Measurements from ENCODE around the gene HMCN2. TPM values are rescaled to one million over a fixed set of nuclear protein-coding genes. Genes with fewer than 3 reads are reported as not detected.

Gene HMCN2
- polyA plus RNA-seq, 1 experiment, result under 0.01 TPM

DNA sequence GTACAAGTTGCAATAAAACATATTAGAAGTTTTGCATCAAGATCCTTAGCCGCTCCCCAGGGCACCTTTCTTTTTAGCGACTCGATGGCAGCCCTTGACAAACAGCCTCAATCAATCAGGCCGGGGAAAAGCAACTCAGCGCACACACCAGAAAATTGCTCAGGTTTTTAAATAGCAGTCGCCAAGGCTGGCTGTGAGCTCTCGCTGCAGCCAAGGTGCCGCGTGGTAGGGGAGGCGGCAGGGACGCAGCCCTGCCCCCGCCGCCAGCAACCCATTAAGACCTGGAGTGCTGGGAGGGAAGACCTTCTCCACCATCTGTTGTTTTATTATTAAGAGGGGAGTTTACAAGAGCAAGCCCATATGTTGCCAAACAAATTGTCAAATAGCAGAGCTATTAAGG lies 201.8 kb downstream of the HMCN2 start:
- H3K4me3 ChIP-seq (ENCODE audit: low read depth, low read length), result no peak overlapping the region
- ChIA-PET CTCF (interaction anchor here (1.0 kb wide), 1 partner anchor 216 kb away, joined by 8 read pairs; no protein-coding TSS in a partner anchor), POLR2A (interaction anchor here (1.0 to 1.1 kb wide), 2 partner anchors 20 to 111 kb away, joined by 3 read pairs; no protein-coding TSS in a partner anchor)
- no peak for DNase-seq (ENCODE audit: low read depth, low spot score)
- no peak overlapping the region for H3K27ac ChIP-seq (ENCODE audit: low read depth, low read length)
- peaks cover 30% of the 10 kb centered on the region for H3K27me3 ChIP-seq (ENCODE audit: control insufficient read depth, insufficient read depth, low read length)
- TF ChIP-seq, protein P1, sequence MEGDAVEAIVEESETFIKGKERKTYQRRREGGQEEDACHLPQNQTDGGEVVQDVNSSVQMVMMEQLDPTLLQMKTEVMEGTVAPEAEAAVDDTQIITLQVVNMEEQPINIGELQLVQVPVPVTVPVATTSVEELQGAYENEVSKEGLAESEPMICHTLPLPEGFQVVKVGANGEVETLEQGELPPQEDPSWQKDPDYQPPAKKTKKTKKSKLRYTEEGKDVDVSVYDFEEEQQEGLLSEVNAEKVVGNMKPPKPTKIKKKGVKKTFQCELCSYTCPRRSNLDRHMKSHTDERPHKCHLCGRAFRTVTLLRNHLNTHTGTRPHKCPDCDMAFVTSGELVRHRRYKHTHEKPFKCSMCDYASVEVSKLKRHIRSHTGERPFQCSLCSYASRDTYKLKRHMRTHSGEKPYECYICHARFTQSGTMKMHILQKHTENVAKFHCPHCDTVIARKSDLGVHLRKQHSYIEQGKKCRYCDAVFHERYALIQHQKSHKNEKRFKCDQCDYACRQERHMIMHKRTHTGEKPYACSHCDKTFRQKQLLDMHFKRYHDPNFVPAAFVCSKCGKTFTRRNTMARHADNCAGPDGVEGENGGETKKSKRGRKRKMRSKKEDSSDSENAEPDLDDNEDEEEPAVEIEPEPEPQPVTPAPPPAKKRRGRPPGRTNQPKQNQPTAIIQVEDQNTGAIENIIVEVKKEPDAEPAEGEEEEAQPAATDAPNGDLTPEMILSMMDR (IDR thresholded peaks at IDR 0.05; ENCODE audit: low read depth, low read length), result no peak
- H3K9me3 ChIP-seq (ENCODE audit: control insufficient read depth, insufficient read depth, low read length), result no peaks in the 10 kb centered on the region; the same call in 1 of the 2 replicates

DNA sequence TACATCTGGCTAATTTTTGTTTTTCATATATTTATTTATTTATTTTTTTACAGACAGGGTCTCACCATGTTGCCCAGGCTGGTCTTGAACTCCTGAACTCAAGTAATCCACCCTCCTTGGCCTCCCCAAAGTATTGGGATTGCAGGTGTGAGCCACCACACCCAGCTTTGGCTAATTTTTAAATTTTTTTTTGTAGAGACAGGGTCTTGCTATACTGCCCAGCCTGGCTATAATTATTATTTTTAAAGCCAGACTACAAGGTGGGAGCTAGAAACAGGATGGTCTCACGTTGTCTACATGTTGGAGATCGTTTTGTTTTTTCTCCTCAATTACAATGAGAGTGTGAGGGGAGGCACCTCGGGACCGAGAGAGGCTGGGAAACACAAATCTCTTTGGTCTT lies 203.0 kb downstream of the HMCN2 start:
- no peak overlapping the region for H3K4me3 ChIP-seq (ENCODE audit: low read depth, low read length)
- TF ChIP-seq, protein P1 (IDR thresholded peaks at IDR 0.05; ENCODE audit: low read depth, low read length), result no peak
- H3K27me3 ChIP-seq (ENCODE audit: control insufficient read depth, insufficient read depth, low read length), result peaks cover 36% of the 10 kb centered on the region
- ChIA-PET CTCF (no interaction called here), POLR2A (no interaction called here)
- no peak for DNase-seq (ENCODE audit: low read depth, low spot score)
- no peaks in the 10 kb centered on the region; the same call in 1 of the 2 replicates for H3K9me3 ChIP-seq (ENCODE audit: control insufficient read depth, insufficient read depth, low read length)
- no peak overlapping the region for H3K27ac ChIP-seq (ENCODE audit: low read depth, low read length)

DNA sequence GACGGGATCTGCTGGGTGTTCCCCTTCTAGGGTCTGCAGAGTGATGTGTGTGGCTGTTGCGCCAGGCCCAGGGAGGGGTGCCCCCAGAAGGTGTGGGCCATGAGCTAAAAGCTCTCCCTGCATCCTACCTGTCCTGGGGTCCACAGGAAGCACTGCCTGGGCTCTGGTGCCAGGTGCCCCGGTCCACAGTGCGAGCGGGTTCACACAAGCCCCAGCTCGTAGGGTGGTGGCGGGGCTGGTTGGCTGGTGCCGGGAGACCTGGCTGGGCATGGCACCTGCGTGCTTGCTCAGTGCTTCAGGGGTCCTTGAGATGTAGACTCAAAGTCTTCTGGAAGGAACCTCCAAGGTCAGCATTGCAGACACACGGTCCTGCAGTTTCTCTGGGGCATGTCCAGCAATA lies 204.7 kb downstream of the HMCN2 start:
- Histone ChIP-seq H3K4me3 (ENCODE audit: low read depth, low read length) (no peak overlapping the region), H3K27ac (ENCODE audit: low read depth, low read length) (no peak overlapping the region), H3K9me3 (ENCODE audit: control insufficient read depth, insufficient read depth, low read length) (no peaks in the 10 kb centered on the region; the same call in 1 of the 2 replicates), H3K27me3 (ENCODE audit: control insufficient read depth, insufficient read depth, low read length) (peaks cover 48% of the 10 kb centered on the region)
- DNase-seq (ENCODE audit: low read depth, low spot score), result no peak
- POLR2A ChIA-PET, result no interaction called here
- TF ChIP-seq, protein P1 (IDR thresholded peaks at IDR 0.05; ENCODE audit: low read depth, low read length), result no peak
- CTCF ChIA-PET, result interaction anchor here (1.2 kb wide), 1 partner anchor 10 kb away, joined by 3 read pairs; no protein-coding TSS in a partner anchor

DNA sequence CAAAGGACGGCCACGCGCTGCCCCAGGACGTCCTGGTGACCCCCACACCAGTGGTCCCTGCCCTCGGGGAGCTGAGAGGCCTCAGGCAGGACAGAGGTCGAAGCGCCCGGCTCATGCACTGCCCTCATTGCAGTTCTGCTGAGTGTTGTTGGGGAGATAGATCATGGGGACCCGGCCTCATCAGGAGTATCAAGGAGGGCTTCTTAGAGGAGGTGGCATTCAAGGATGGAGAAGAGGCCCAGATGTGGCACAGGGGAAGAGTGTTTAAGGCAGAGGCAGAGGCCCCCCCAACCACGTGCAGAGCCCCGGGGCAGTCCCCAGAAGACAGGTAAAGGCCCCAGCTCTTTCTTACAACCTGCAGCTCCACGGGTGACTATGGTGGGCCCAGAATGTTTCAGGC lies 205.4 kb downstream of the HMCN2 start:
- no peaks in the 10 kb centered on the region; the same call in 1 of the 2 replicates for H3K9me3 ChIP-seq (ENCODE audit: control insufficient read depth, insufficient read depth, low read length)
- no peak overlapping the region for H3K27ac ChIP-seq (ENCODE audit: low read depth, low read length)
- ChIA-PET CTCF (interaction anchor here (1.4 kb wide), 1 partner anchor 10 kb away, joined by 6 read pairs; no protein-coding TSS in a partner anchor), POLR2A (no interaction called here)
- TF ChIP-seq, protein P1 (IDR thresholded peaks at IDR 0.05; ENCODE audit: low read depth, low read length), result no peak
- H3K4me3 ChIP-seq (ENCODE audit: low read depth, low read length), result no peak overlapping the region
- DNase-seq (ENCODE audit: low read depth, low spot score), result no peak
- peaks cover 47% of the 10 kb centered on the region for H3K27me3 ChIP-seq (ENCODE audit: control insufficient read depth, insufficient read depth, low read length)

DNA sequence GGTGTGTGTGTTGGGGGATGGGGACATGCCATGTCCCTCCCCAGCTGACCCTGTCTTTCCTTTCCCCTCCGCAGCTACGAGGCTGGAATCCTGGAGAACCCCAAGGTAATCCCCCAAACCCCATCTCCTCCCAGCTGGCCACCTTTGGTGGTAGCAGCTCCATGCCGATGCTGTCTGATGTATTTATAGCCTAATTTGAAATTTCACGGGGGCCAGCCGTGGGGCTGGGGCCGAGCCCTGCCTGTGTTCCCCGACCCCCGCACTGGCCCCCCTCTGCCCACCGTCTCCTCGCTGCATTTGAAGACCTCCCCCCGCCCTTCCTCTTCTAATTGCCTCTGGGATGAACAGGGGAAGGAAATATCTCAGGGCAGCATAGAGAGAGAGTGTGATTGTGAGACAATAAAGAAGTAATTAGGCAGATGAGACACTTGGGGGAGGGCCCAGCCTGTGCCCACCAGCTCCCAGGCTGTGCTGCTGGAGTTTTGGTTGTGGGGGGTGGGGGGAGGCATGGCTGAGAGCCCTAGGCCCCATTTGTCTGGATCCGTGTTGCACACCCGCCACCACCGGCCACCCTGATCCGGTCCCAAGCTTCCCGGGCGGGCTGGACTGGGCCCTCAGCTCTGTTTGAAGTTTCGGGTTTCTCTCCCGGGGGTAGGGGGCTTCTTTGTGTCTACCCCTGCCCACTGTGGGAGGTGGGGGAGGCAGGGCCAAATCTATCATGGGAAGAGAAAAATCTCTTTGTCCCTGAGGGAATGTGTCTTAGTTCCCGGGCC lies 206.0 kb downstream of the HMCN2 start:
- DNase-seq (ENCODE audit: low read depth, low spot score), result no peak
- TF ChIP-seq, protein P1 (IDR thresholded peaks at IDR 0.05; ENCODE audit: low read depth, low read length), result no peak
- Histone ChIP-seq H3K27me3 (ENCODE audit: control insufficient read depth, insufficient read depth, low read length) (peaks cover 46% of the 10 kb centered on the region), H3K4me3 (ENCODE audit: low read depth, low read length) (no peak overlapping the region), H3K27ac (ENCODE audit: low read depth, low read length) (no peak overlapping the region), H3K9me3 (ENCODE audit: control insufficient read depth, insufficient read depth, low read length) (no peaks in the 10 kb centered on the region; the same call in 1 of the 2 replicates)
- ChIA-PET POLR2A (no interaction called here), CTCF (interaction anchor here (1.4 kb wide), 1 partner anchor 11 kb away, joined by 6 read pairs; no protein-coding TSS in a partner anchor)

Data from AG04450 (cell line).